ENCODE results near the gene C5orf63.
"Not testable (repeated sequence)": the region's sequence is repeated elsewhere in the genome, so short reads cannot be mapped to it uniquely, and the experiment has no call there.

The C5orf63 gene

GRCh38 chr5:127056896-127057295 lies 16.4 kb downstream of the C5orf63 start:
- no peaks in the 10 kb centered on the region for H3K9me3 Mint-ChIP-seq
- H3K36me3 Mint-ChIP-seq = peaks cover 7% of the 10 kb centered on the region
- no peak for DNase-seq (ENCODE audit: low spot score in 2 of 2)
- H3K27ac Mint-ChIP-seq = no peak overlapping the region
- H3K4me3 Mint-ChIP-seq = no peak overlapping the region
- ATAC-seq = no peak
- peaks cover 6% of the 10 kb centered on the region for H3K4me1 Mint-ChIP-seq

- no peak overlapping the region for H3K4me3 Mint-ChIP-seq
- no peak for DNase-seq (ENCODE audit: low spot score in 2 of 2)
- H3K27ac Mint-ChIP-seq = no peak overlapping the region
- no peak for ATAC-seq
- H3K4me1 Mint-ChIP-seq = peaks cover 6% of the 10 kb centered on the region
- H3K36me3 Mint-ChIP-seq = peaks cover 7% of the 10 kb centered on the region
- no peaks in the 10 kb centered on the region for H3K9me3 Mint-ChIP-seq
Measured at GRCh38 chr5:127055880-127056653, 17.2 kb downstream of the C5orf63 start.

DNA sequence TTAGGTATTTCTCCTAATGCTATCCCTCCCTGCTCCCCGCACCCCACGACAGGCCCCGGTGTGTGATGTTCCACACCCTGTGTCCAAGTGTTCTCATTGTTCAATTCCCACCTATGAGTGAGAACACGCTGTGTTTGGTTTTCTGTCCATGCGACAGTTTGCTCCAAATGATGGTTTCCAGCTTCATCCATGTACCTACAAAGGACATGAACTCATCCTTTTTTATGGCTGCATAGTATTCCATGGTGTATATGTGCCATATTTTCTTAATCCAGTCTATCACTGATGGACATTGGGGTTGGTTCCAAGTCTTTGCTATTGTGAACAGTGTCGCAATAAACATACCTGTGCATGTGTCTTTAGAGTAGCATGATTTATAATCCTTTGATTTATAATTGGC lies 19.8 kb downstream of the C5orf63 start:
- not testable (repeated sequence) for ATAC-seq; H3K4me3 Mint-ChIP-seq; DNase-seq (ENCODE audit: low spot score in 2 of 2); H3K9me3 Mint-ChIP-seq; H3K27ac Mint-ChIP-seq; H3K4me1 Mint-ChIP-seq; H3K36me3 Mint-ChIP-seq

DNA sequence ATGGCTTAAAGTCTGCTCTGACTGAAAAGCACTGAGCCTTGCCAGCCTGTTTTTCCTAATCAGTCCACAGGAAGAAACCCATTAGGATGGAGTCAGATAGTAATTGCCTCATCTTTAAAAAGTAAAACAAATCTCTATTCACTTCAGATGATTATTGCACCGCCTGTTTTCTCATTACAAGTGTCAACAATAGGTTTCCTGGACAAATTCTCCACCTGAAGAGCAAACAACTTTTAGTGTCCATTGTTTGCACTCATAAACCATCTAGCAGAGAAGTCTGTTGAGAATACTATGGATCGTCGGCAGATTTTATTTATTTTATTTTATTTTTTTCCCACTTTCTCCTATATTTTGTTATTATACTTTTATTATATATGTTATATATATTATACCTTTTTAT lies 20.3 kb downstream of the C5orf63 start:
- no peak overlapping the region for H3K27ac Mint-ChIP-seq
- no peaks in the 10 kb centered on the region for H3K4me1 Mint-ChIP-seq
- no peaks in the 10 kb centered on the region for H3K9me3 Mint-ChIP-seq
- peaks cover 7% of the 10 kb centered on the region for H3K36me3 Mint-ChIP-seq
- no peak overlapping the region for H3K4me3 Mint-ChIP-seq
- ATAC-seq (no peak), DNase-seq (ENCODE audit: low spot score in 2 of 2) (no peak)

- no peak overlapping the region for H3K27ac Mint-ChIP-seq
Measured at GRCh38 chr5:127051591-127051990, 21.7 kb downstream of the C5orf63 start.

GRCh38 chr5:127046343-127047072 lies 26.8 kb downstream of the C5orf63 start:
- no peak for ATAC-seq
- Mint-ChIP-seq H3K4me3 (no peak overlapping the region), H3K4me1 (no peaks in the 10 kb centered on the region), H3K36me3 (no peaks in the 10 kb centered on the region), H3K9me3 (no peaks in the 10 kb centered on the region), H3K27ac (no peak overlapping the region)
- no peak for DNase-seq (ENCODE audit: low spot score in 2 of 2)

More at GRCh38 chr5:127051591-127051990, 21.7 kb downstream of the C5orf63 start:
- peaks cover 7% of the 10 kb centered on the region for H3K36me3 Mint-ChIP-seq
- ATAC-seq (no peak), DNase-seq (ENCODE audit: low spot score in 2 of 2) (no peak)
- H3K4me3 Mint-ChIP-seq = no peak overlapping the region
- H3K9me3 Mint-ChIP-seq = no peaks in the 10 kb centered on the region
- no peaks in the 10 kb centered on the region for H3K4me1 Mint-ChIP-seq

- Mint-ChIP-seq H3K4me3 (no peak overlapping the region), H3K27ac (no peak overlapping the region), H3K9me3 (no peaks in the 10 kb centered on the region), H3K4me1 (no peaks in the 10 kb centered on the region), H3K36me3 (no peaks in the 10 kb centered on the region)
- DNase-seq (ENCODE audit: low spot score in 2 of 2) (no peak), ATAC-seq (no peak)
Measured at GRCh38 chr5:127042593-127042992, 30.7 kb downstream of the C5orf63 start.

- no peak overlapping the region for H3K27ac Mint-ChIP-seq
- ATAC-seq (no peak), DNase-seq (ENCODE audit: low spot score in 2 of 2) (no peak)
- no peaks in the 10 kb centered on the region for H3K36me3 Mint-ChIP-seq
- no peaks in the 10 kb centered on the region for H3K9me3 Mint-ChIP-seq
- no peaks in the 10 kb centered on the region for H3K4me1 Mint-ChIP-seq
- no peak overlapping the region for H3K4me3 Mint-ChIP-seq
Measured at GRCh38 chr5:127041571-127041970, 31.7 kb downstream of the C5orf63 start.

GRCh38 chr5:127040796-127041520 lies 32.3 kb downstream of the C5orf63 start:
- Mint-ChIP-seq H3K4me3 (no peak overlapping the region), H3K36me3 (no peaks in the 10 kb centered on the region), H3K27ac (no peak overlapping the region), H3K9me3 (no peaks in the 10 kb centered on the region), H3K4me1 (no peaks in the 10 kb centered on the region)
- DNase-seq (ENCODE audit: low spot score in 2 of 2) (no peak), ATAC-seq (no peak)

DNA sequence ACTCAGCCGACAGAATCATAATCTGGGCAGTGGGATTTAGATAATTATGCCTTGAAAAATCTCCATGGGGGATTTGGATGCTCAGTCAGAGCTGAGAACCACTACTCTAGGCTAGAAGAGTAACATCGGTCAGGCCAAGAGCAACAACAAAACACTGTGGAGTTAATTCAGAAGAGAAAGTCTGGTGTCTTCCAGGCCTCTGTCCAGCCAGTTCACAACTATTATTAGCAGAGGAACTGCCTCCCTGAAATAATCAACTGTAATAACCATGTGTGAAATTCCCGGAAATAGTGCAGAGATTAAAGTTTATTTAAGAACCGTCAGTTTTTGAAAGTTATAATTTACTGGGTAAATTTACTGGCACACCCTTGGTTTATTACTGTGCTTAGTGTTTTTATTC lies 34.8 kb downstream of the C5orf63 start:
- H3K9me3 Mint-ChIP-seq = no peaks in the 10 kb centered on the region
- H3K4me3 Mint-ChIP-seq = no peak overlapping the region
- ATAC-seq (no peak), DNase-seq (ENCODE audit: low spot score in 2 of 2) (no peak)
- no peak overlapping the region for H3K27ac Mint-ChIP-seq
- no peaks in the 10 kb centered on the region for H3K36me3 Mint-ChIP-seq
- no peaks in the 10 kb centered on the region for H3K4me1 Mint-ChIP-seq

GRCh38 chr5:127031863-127032232 lies 41.5 kb downstream of the C5orf63 start:
- ATAC-seq (no peak), DNase-seq (ENCODE audit: low spot score in 2 of 2) (no peak)
- H3K4me1 Mint-ChIP-seq = peaks cover 14% of the 10 kb centered on the region
- H3K36me3 Mint-ChIP-seq = no peaks in the 10 kb centered on the region
- no peaks in the 10 kb centered on the region for H3K9me3 Mint-ChIP-seq
- no peak overlapping the region for H3K27ac Mint-ChIP-seq
- peak overlapping the region; percentile 73 for H3K4me3 Mint-ChIP-seq

- Mint-ChIP-seq H3K4me3 (peak overlapping the region; percentile 73), H3K4me1 (peaks cover 14% of the 10 kb centered on the region), H3K27ac (no peak overlapping the region), H3K9me3 (no peaks in the 10 kb centered on the region), H3K36me3 (no peaks in the 10 kb centered on the region)
- DNase-seq (ENCODE audit: low spot score in 2 of 2) (peak in 1 of 2 donors; percentile 53), ATAC-seq (peak; percentile 14)
Measured at GRCh38 chr5:127031147-127031862, 42.0 kb downstream of the C5orf63 start.

GRCh38 chr5:127030259-127031146 lies 42.8 kb downstream of the C5orf63 start, which contains the start of gene MARCHF3:
MARCHF3 (minus strand) TSS chr5:127030558; CDS start chr5:126918171, 112,387 bp downstream.
- ATAC-seq (peak; percentile 98), DNase-seq (ENCODE audit: low spot score in 2 of 2) (peak; percentile 91 to 96)
- H3K36me3 Mint-ChIP-seq = no peaks in the 10 kb centered on the region
- H3K4me1 Mint-ChIP-seq = peaks cover 14% of the 10 kb centered on the region
- H3K4me3 Mint-ChIP-seq = peak within 1 kb of the TSS; percentile 73
- H3K9me3 Mint-ChIP-seq = no peaks in the 10 kb centered on the region
- no peak within 1 kb of the TSS for H3K27ac Mint-ChIP-seq

DNA sequence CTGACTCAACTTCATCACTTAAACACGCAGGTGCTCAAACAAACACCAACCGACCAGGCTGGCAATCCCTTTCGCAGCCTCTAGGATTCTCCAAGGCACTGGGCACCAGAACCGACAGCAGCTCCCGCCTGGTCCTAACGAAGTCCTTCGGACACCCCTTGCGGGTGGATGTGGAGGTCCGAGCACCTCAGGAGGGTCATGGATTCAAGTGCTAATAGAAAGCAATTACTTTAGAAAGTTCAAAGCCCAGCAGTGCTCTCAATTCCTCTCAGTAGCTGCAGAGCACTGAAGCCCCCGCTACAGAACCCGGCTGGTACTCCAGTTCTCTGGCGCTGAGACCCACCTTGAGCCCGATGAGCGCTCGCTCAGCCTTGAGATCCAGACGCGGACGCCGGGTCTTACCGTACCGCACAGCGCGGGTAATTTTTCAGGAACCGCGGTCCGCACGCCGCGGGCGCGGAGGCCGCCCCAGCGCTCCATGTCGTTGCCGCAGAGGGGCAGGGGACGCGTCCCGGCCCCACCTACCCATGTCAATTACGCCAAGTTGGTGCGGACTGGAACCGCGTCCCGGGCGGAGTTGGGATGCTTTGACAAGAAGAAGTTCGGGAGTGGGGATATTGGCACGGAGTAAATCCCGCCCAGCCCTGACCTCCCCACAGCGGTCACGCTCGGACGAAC lies 43.6 kb downstream of the C5orf63 start:
- H3K36me3 Mint-ChIP-seq = no peaks in the 10 kb centered on the region
- H3K27ac Mint-ChIP-seq = no peak overlapping the region
- no peaks in the 10 kb centered on the region for H3K9me3 Mint-ChIP-seq
- H3K4me3 Mint-ChIP-seq = peak overlapping the region; percentile 73
- ATAC-seq (peak; percentile 12), DNase-seq (ENCODE audit: low spot score in 2 of 2) (peak; percentile 18 to 72)
- peaks cover 14% of the 10 kb centered on the region for H3K4me1 Mint-ChIP-seq
